Endothelial cell of umbilical vein (primary cell): ENCODE results near the gene MFGE8. TPM values are rescaled to one million over a fixed set of nuclear protein-coding genes. Genes with fewer than 3 reads are reported as not detected.

Source experiments
- Bru-seq: library from RNA; stranded (reverse); fragments of 400-500 nt; gene quantifications from one replicate; lab custom pipeline; 2021; lab: Mats Ljungman, UMichigan
- BruChase-seq, 2 experiments: library from RNA; stranded (reverse); fragments of 400-500 nt; gene quantifications; one replicate each; lab custom pipeline; 2021; lab: Mats Ljungman, UMichigan
- BruUV-seq: library from RNA; stranded (reverse); fragments of 400-500 nt; replicated peaks from 2 replicates; lab custom pipeline; 2021; lab: Mats Ljungman, UMichigan
- CTCF ChIA-PET: fragments of 300-600, 350-600 bp; sonication (Branson Sonifier 250); formaldehyde crosslinking; loops from one replicate; lab custom pipeline; 2021; ENCODE audit warnings: antibody characterized with exemption, inconsistent platforms; lab: Charles Lee
- POLR2A ChIA-PET: fragments of 300-600, 350-600 bp; sonication (Branson Sonifier 250); formaldehyde crosslinking; loops from one replicate; lab custom pipeline; 2021; ENCODE audit warnings: antibody characterized with exemption, inconsistent platforms; lab: Charles Lee
- DNase-seq: peaks from one replicate; pipeline ENCODE4 v3.0.0-alpha.2; 2011; ENCODE audit warnings: low read depth, low spot score
- FAIRE-seq: peaks from 2 replicates; lab custom pipeline; 2011; peaks lifted over from hg19 to GRCh38; lab: Jason Lieb, UNC
- H2AFZ ChIP-seq: 2 replicates; pipeline ENCODE4 v1.6.0; 2012; ENCODE audit warnings: low read depth, low read length, control low read depth, inconsistent platforms
- H3K27ac ChIP-seq: 2 replicates; pipeline ENCODE4 v1.5.1; 2011; ENCODE audit warnings: low read depth, mild to moderate bottlenecking, control low read depth, low read length, moderate library complexity; ENCODE audit not compliant: insufficient read depth
- H3K27me3 ChIP-seq, 2 experiments: 2 replicates each; pipeline versions ENCODE4 v1.6.0 to v1.6.1; 2011; ENCODE audit warnings: low read length in 2 of 2, mixed read lengths in 1 of 2; ENCODE audit not compliant: control insufficient read depth in 2 of 2, insufficient read depth in 2 of 2
- H3K36me3 ChIP-seq, 2 experiments: 2 replicates in 1 of 2; 3 replicates in 1 of 2; pipeline ENCODE4 v1.5.1; 2011; ENCODE audit warnings: low read length in 2 of 2, mild to moderate bottlenecking in 1 of 2, moderate library complexity in 1 of 2; ENCODE audit not compliant: control insufficient read depth in 2 of 2, insufficient read depth in 2 of 2; ENCODE audit errors: extremely low read depth in 1 of 2
- H3K4me1 ChIP-seq: 3 replicates; pipeline ENCODE4 v1.5.1; 2011; ENCODE audit warnings: mild to moderate bottlenecking, low read length; ENCODE audit not compliant: control insufficient read depth, insufficient read depth; ENCODE audit errors: extremely low read depth
- H3K4me2 ChIP-seq: 2 replicates; pipeline ENCODE4 v1.6.1; 2011; ENCODE audit warnings: low read length, control low read depth, mixed read lengths; ENCODE audit not compliant: insufficient read depth
- H3K4me3 ChIP-seq, 3 experiments: fragments of 200-600 bp in 1 of 3; sonication (generic), shearing (Covaris generic) in 1 of 3; replicated peaks in 1 of 3; 2 replicates each; pipeline ENCODE4 v1.5.1; 2011 to 2016; ENCODE audit warnings: control low read depth in 3 of 3, low read length in 3 of 3, mild to moderate bottlenecking in 2 of 3, inconsistent platforms in 1 of 3, low read depth in 1 of 3, moderate library complexity in 1 of 3; ENCODE audit not compliant: insufficient read depth in 1 of 3
- H3K79me2 ChIP-seq: 2 replicates; pipeline ENCODE4 v1.6.0; 2012; ENCODE audit warnings: low read length, inconsistent platforms; ENCODE audit not compliant: control insufficient read depth, insufficient read depth
- H3K9ac ChIP-seq: replicated peaks from 2 replicates; pipeline ENCODE3; 2011; ENCODE audit warnings: low read length, control low read depth; ENCODE audit not compliant: insufficient read depth; ENCODE audit errors: extremely low read depth
- H3K9me1 ChIP-seq: replicated peaks from 3 replicates; pipeline ENCODE4 v1.6.0; 2011; ENCODE audit warnings: mild to moderate bottlenecking, low read length; ENCODE audit not compliant: control insufficient read depth, insufficient read depth; ENCODE audit errors: extremely low read depth
- H3K9me3 ChIP-seq: replicated peaks from 2 replicates; pipeline ENCODE4 v1.5.1; 2012; ENCODE audit warnings: low read length, inconsistent platforms; ENCODE audit not compliant: control insufficient read depth, insufficient read depth
- H4K20me1 ChIP-seq: replicated peaks from 2 replicates; pipeline ENCODE3; 2011; ENCODE audit warnings: mild to moderate bottlenecking, low read length; ENCODE audit not compliant: control insufficient read depth, insufficient read depth; ENCODE audit errors: extremely low read depth
- FOS ChIP-seq: IDR thresholded peaks from 2 replicates; pipeline ENCODE4 v1.6.1; 2011; ENCODE audit warnings: mild to moderate bottlenecking, low read length, moderate library complexity, borderline replicate concordance; ENCODE audit not compliant: insufficient read depth
- JUN ChIP-seq: IDR thresholded peaks from 2 replicates; pipeline ENCODE4 v1.6.1; 2011; ENCODE audit warnings: borderline replicate concordance, low read depth; ENCODE audit not compliant: insufficient read length, insufficient read depth
- POLR2A ChIP-seq: IDR thresholded peaks from 2 replicates; pipeline ENCODE4 v1.6.1; 2012; ENCODE audit warnings: low read depth, mild to moderate bottlenecking, control low read depth, low read length
- POLR2AphosphoS5 ChIP-seq: IDR thresholded peaks from 2 replicates; pipeline ENCODE4 v1.6.1; 2012; ENCODE audit warnings: low read depth, mild to moderate bottlenecking, control low read depth, low read length, moderate library complexity; ENCODE audit not compliant: insufficient read depth
- dilution Hi-C: fragments of 300-500 bp; cut with MboI; formaldehyde crosslinking; loops from one replicate; pipeline ENCODE4 v1.15.0; 2019; ENCODE audit warnings: low sequenced_read_pairs; ENCODE audit not compliant: extremely low pct_ligation_motif_present
- intact Hi-C: fragments of 100-400 bp; cut with micrococcal nuclease; formaldehyde crosslinking; loops from one replicate; pipeline ENCODE4 v1.10.0; 2022
- long read RNA-seq: library from polyadenylated mRNA; stranded (forward); transcript quantifications from one replicate; pipeline ENCODE4 v2.0.0, GENCODE V29; 2021
- polyA minus RNA-seq, 3 experiments: library from RNA; depleted of rRNA, polyadenylated mRNA; stranded (reverse); fragments of >200 nt; gene quantifications; 1 replicate in 1 of 3; 2 replicates in 2 of 3; pipeline ENCODE4 v1.2.3, GENCODE V29; 2011
- polyA plus RNA-seq, 4 experiments: library from polyadenylated mRNA; depleted of rRNA in 3 of 4; stranded (reverse) in 3 of 4; unstranded in 1 of 4; fragments of >200 nt; gene quantifications; 2 replicates each; pipeline versions ENCODE4 v1.2.1 to v1.2.3, GENCODE V29; 2011 to 2012; ENCODE audit warnings: missing spikeins in 1 of 4
- total RNA-seq: library from RNA; stranded (reverse); gene quantifications from 2 replicates; pipeline ENCODE4 v1.2.3, GENCODE V29; 2021
- TF ChIP-seq, protein P1 (sequence below), 2 donors: IDR thresholded peaks; 1 replicate in 1 of 2; 2 replicates in 1 of 2; pipeline ENCODE4 v1.5.1; 2011; ENCODE audit warnings: low read length in 2 of 2, mild to moderate bottlenecking in 2 of 2, moderate library complexity in 2 of 2, control low read depth in 1 of 2, inconsistent platforms in 1 of 2, low read depth in 1 of 2; ENCODE audit not compliant: insufficient read depth in 1 of 2; ENCODE audit errors: extremely low read depth in 1 of 2

The MFGE8 gene
- total RNA-seq (108 and 111 TPM in 2 replicates), polyA plus RNA-seq (117 and 129 TPM in 2 replicates), polyA minus RNA-seq (78.8 and 94.5 TPM in 2 replicates), Bru-seq, nascent RNA (percentile 58 among the genes with signal in this experiment), BruChase-seq, experiment 1, labeled RNA remaining after a 6-hour chase (percentile 81 among the genes with signal in this experiment), BruChase-seq, experiment 2, labeled RNA remaining after a 2-hour chase (percentile 79 among the genes with signal in this experiment)
- polyA plus RNA-seq (2011; cell fraction: cytosol; rRNA removed): 90.0 and 97.8 TPM in 2 replicates
- 176 and 196 TPM in 2 replicates for polyA plus RNA-seq (2011; cell fraction: nucleus; rRNA removed)
- polyA plus RNA-seq (2012): 58.1 and 67.5 TPM in 2 replicates
- 0.51 TPM for polyA minus RNA-seq (2011; cell fraction: cytosol; rRNA and poly(A)+ RNA removed)
- polyA minus RNA-seq (2011; cell fraction: nucleus; rRNA and poly(A)+ RNA removed): 59.0 and 66.4 TPM in 2 replicates
- long read RNA-seq, transcript MFGE8-201 (8 exons, 1,937 nt): major isoform, 13 of 73 reads
- long read RNA-seq, partial matches to known transcripts: 2 of 73 reads
- long read RNA-seq, other reads (novel, unspliced or antisense): 56 of 73 reads

DNA sequence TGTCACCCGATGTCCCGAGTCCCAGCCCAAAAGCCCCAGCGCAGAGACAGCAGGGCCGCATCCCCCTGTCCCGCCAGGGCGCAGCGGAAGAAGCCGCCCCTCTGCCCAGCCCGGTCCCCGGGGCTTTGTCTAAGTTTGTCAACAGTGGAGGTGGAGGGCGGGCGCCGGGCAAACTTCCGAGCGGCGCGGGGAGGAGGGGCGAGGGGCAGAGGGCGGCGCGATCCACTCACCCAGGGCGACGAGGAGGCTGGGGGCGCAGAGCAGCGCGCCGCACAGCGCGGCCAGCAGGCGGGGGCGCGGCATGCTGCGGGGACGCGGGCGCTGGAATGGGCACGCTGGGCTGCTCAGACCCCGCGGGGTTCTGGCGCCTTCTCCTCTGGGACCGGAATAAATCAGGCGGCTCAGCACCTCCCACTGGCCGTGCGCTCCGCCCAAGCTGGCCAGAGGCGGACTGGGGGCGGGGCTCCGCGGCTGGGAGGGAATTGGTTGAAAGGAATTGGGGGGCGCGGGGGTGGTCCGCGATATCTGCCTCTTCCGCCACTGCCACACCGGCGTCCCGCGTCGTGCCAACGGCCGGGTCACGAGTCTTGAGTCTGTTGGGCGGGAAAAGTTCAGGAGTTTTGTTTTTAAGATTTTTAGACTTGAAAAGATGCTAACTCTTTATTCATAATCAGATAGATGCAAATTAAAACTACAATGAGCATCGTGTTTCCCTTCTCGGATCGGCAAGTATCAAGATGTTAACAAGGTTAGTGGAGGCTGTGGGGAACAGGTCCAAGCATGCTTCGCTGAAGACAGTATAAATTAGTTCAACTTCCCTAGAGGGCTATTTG is at the start of gene MFGE8:
Gene MFGE8, minus strand, starts transcription at position 363 of the 833 bp plus-strand sequence. Its CDS starts 60 bp downstream, at position 303.
- Histone ChIP-seq H3K36me3 (no peaks in the 10 kb centered on the region), H4K20me1 (no peaks in the 10 kb centered on the region), H3K9me3 (no peaks in the 10 kb centered on the region), H3K9me1 (no peaks in the 10 kb centered on the region), H3K79me2 (no peaks in the 10 kb centered on the region), H3K4me1 (peaks cover 12% of the 10 kb centered on the region), H3K4me3 (peak within 1 kb of the TSS; percentile 60 to 77 (median 74)), H2AFZ (peak within 1 kb of the TSS; percentile 90), H3K27me3 (no peaks in the 10 kb centered on the region), H3K4me2 (peak within 1 kb of the TSS; percentile 92), H3K27ac (peak within 1 kb of the TSS; percentile 33), H3K9ac (peak within 1 kb of the TSS; percentile 83)
- ChIA-PET CTCF (interaction anchor here (1.5 to 3.5 kb wide), 3 partner anchors 8 to 289 kb away, joined by 5 to 20 read pairs (median 5); no protein-coding TSS in a partner anchor), POLR2A (no interaction called here)
- DNase-seq (peak; percentile 70), FAIRE-seq (peak; percentile 81)
- TF ChIP-seq, protein P1, sequence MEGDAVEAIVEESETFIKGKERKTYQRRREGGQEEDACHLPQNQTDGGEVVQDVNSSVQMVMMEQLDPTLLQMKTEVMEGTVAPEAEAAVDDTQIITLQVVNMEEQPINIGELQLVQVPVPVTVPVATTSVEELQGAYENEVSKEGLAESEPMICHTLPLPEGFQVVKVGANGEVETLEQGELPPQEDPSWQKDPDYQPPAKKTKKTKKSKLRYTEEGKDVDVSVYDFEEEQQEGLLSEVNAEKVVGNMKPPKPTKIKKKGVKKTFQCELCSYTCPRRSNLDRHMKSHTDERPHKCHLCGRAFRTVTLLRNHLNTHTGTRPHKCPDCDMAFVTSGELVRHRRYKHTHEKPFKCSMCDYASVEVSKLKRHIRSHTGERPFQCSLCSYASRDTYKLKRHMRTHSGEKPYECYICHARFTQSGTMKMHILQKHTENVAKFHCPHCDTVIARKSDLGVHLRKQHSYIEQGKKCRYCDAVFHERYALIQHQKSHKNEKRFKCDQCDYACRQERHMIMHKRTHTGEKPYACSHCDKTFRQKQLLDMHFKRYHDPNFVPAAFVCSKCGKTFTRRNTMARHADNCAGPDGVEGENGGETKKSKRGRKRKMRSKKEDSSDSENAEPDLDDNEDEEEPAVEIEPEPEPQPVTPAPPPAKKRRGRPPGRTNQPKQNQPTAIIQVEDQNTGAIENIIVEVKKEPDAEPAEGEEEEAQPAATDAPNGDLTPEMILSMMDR (IDR thresholded peaks at IDR 0.05; ENCODE audit: extremely low read depth in 1 of 2, insufficient read depth in 1 of 2, low read depth in 1 of 2, low read length in 2 of 2): peak in 1 of 2 donors; percentile 0
- TF ChIP-seq FOS (no peak), POLR2AphosphoS5 (peak; percentile 73), JUN (no peak), POLR2A (peak; percentile 70)
- BruUV-seq: no TSS peak
- intact Hi-C loops (no loop called here), dilution Hi-C loops (no loop called here)
